Parathyroid adenoma (tissue), 2 donors: ENCODE data around the gene HOXB7.

Source experiments
- H2AFZ ChIP-seq: fragments of 300-600 bp; sonication (generic); one replicate; pipeline ENCODE4 v1.7.0; 2017; ENCODE audit warnings: antibody characterized with exemption, mild to moderate bottlenecking
- H3K27ac ChIP-seq: fragments of 300-600 bp; sonication (generic); one replicate; pipeline ENCODE4 v1.7.0; 2017
- H3K27me3 ChIP-seq: fragments of 300-600 bp; sonication (generic); one replicate; pipeline ENCODE4 v1.7.0; 2017; ENCODE audit warnings: low read length; ENCODE audit not compliant: control insufficient read depth, insufficient read depth
- H3K36me3 ChIP-seq: fragments of 300-600 bp; sonication (generic); one replicate; pipeline ENCODE4 v1.7.0; 2017; ENCODE audit warnings: low read length; ENCODE audit not compliant: control insufficient read depth, insufficient read depth
- H3K4me1 ChIP-seq: fragments of 300-600 bp; sonication (generic); one replicate; pipeline ENCODE4 v1.7.0; 2017; ENCODE audit warnings: control low read depth
- H3K4me2 ChIP-seq: fragments of 300-600 bp; sonication (generic); one replicate; pipeline ENCODE4 v1.7.0; 2017; ENCODE audit warnings: low read length
- H3K4me3 ChIP-seq: fragments of 300-600 bp; sonication (generic); one replicate; pipeline ENCODE4 v1.7.0; 2017; ENCODE audit warnings: low read depth, low read length
- H3K79me2 ChIP-seq: fragments of 300-600 bp; sonication (generic); one replicate; pipeline ENCODE4 v1.7.0; 2017; ENCODE audit warnings: control low read depth
- H3K9ac ChIP-seq: fragments of 300-600 bp; sonication (generic); one replicate; pipeline ENCODE4 v1.7.0; 2017; ENCODE audit warnings: mild to moderate bottlenecking
- H3K9me3 ChIP-seq: fragments of 300-600 bp; sonication (generic); one replicate; pipeline ENCODE4 v1.7.0; 2017; ENCODE audit warnings: low read length; ENCODE audit not compliant: control insufficient read depth
- CTCF ChIP-seq: fragments of 300-600 bp; sonication (generic); IDR thresholded peaks from one replicate; pipeline ENCODE4 v1.7.0; 2017; ENCODE audit warnings: antibody characterized with exemption, mild to moderate bottlenecking
- donor health status: primary hyperparathyroidism.

The HOXB7 gene

DNA sequence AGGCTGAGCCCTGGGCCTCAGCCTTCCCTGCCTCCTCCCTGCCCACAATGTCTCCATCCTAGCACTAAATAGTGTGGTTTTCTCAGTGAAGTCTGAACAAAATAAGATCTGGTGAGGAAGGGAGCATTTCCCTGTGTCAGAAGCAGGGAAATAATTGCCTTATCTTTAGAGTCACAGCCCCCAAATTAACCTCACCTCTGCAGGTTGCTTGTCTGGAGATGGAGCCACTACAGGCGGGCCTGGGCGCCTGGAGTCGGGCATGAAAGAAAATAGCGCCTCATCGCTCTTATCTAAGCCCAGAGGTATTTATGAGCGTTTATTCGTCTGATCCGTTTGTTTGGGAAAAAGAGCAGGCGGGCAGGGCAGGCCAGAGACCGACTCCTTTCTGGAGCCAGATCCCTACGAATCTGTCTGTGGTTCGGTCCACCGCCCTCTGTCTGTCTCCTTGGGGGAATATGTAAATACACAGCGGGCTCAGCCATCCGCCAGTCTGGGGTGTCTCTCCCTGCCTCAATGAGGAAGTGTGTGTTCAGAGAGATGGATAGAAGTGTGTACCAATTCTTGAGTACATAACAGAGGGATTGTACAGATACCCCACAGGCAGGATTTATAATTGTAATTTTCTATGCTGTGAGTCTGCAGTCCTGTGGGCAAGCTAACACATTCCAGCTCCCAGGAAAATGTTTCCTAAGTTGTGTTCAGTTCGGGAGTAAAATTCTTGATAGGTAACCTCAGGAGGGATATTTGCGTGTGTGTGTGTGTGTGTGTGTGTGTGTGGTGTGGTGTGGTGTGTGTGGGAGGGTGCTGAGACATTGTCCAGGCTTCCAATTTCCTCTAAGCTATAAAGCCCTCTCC, 10.3 kb downstream of the HOXB7 start:
- Histone ChIP-seq H2AFZ (no peak overlapping the region), H3K4me3 (no peak overlapping the region), H3K9me3 (no peaks in the 10 kb centered on the region), H3K4me2 (no peak overlapping the region), H3K79me2 (no peaks in the 10 kb centered on the region), H3K4me1 (no peaks in the 10 kb centered on the region), H3K36me3 (no peaks in the 10 kb centered on the region), H3K27me3 (peaks cover 28% of the 10 kb centered on the region), H3K27ac (no peak overlapping the region), H3K9ac (no peak overlapping the region)
- no peak for TF ChIP-seq CTCF

DNA sequence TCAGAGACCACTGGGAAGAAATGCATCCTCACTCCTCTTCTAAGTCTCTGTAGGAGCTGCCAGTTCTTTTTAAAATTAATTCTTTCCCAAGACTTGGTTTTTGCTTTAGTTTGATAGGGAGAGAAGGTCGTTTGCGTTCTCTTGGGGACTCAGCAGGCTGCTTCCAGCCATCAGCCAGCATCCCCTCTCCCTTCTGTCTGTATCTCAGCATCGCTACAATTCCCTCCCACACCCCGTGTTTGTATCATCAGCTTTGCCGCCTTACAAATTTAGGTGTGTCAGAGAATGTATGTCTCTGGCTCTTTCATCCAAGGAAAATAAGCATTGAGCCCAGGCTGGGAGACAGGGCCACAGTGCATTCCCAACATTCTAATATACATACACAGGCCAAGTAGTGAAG, 11.5 kb downstream of the HOXB7 start:
- no peak for TF ChIP-seq CTCF
- Histone ChIP-seq H3K4me3 (no peak overlapping the region), H3K36me3 (no peaks in the 10 kb centered on the region), H3K79me2 (no peaks in the 10 kb centered on the region), H3K9ac (no peak overlapping the region), H3K27me3 (peaks cover 20% of the 10 kb centered on the region), H3K27ac (no peak overlapping the region), H3K9me3 (no peaks in the 10 kb centered on the region), H2AFZ (no peak overlapping the region), H3K4me2 (no peak overlapping the region), H3K4me1 (no peaks in the 10 kb centered on the region)

- H3K27ac ChIP-seq = no peak overlapping the region
- H3K79me2 ChIP-seq = no peaks in the 10 kb centered on the region
- no peaks in the 10 kb centered on the region for H3K9me3 ChIP-seq
- H3K9ac ChIP-seq = no peak overlapping the region
- no peak overlapping the region for H3K4me3 ChIP-seq
- H3K36me3 ChIP-seq = no peaks in the 10 kb centered on the region
- TF ChIP-seq CTCF = no peak
- no peak overlapping the region for H3K4me2 ChIP-seq
- no peaks in the 10 kb centered on the region for H3K4me1 ChIP-seq
- no peak overlapping the region for H2AFZ ChIP-seq
- peaks cover 15% of the 10 kb centered on the region for H3K27me3 ChIP-seq
Observed at GRCh38 chr17:48598736-48599135, 12.1 kb downstream of the HOXB7 start.

DNA sequence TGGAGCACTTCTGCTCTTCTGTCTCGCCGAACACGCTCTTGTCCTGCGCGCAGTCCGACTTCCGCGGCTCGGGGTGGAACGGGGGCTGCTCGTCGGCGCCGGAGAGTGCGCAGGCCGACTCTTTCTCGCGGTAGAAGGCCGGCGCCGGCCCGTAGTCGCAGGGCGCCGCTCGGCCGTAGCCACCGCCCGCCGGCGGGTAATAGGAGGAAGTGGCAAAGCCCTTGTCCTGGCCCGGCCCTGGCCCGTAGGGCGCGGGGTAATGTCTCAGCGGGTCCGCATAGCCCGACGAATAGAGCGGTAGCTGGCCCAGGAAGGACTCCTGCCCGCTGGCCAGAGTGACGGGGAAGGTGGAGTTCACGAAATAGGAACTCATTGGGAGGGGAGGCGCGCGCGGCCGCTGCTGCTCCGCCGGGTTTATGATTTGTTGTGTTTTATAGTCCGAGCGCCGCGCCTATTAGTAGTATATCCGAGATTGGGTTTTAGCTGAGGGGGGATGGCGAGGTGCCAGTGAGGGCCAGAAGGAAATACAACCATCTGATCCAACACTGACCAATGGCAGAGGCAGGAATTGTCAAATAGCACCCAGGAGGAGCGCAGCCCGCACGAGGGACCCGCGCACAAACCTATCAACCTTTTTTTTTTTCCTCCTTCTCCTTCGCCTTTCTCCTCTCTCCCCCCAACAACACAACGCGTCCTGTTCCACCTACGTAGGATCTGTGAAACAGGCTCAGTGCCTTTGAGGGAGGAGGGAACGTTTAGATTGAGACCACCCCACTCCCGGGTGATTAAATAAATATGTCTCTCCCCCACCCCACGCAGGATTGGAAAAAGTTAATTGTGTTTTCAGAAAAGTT, 12.8 kb downstream of the HOXB7 start:
- Histone ChIP-seq H3K4me1 (no peaks in the 10 kb centered on the region), H3K79me2 (no peaks in the 10 kb centered on the region), H3K9ac (no peak overlapping the region), H3K4me2 (peak overlapping the region; percentile 91), H3K9me3 (no peaks in the 10 kb centered on the region), H3K27me3 (peaks cover 9% of the 10 kb centered on the region), H3K4me3 (peak overlapping the region; percentile 76), H3K36me3 (no peaks in the 10 kb centered on the region), H3K27ac (no peak overlapping the region), H2AFZ (peak overlapping the region; percentile 25)
- TF ChIP-seq CTCF = no peak
